Activated gamma-delta T cell (primary cell): ENCODE measurements around the gene EPB41L4A.
"Not testable (repeated sequence)": the region's sequence is repeated elsewhere in the genome, so short reads cannot be mapped to it uniquely, and the experiment has no call there.

Source experiments
- DNase-seq: peaks from one replicate; lab custom pipeline; 2025; lab: John Stamatoyannopoulos, UW
- total RNA-seq, 2 donors: gene quantifications; one replicate each; lab custom pipeline; 2026; lab: John Stamatoyannopoulos, UW

The EPB41L4A gene, protein sequence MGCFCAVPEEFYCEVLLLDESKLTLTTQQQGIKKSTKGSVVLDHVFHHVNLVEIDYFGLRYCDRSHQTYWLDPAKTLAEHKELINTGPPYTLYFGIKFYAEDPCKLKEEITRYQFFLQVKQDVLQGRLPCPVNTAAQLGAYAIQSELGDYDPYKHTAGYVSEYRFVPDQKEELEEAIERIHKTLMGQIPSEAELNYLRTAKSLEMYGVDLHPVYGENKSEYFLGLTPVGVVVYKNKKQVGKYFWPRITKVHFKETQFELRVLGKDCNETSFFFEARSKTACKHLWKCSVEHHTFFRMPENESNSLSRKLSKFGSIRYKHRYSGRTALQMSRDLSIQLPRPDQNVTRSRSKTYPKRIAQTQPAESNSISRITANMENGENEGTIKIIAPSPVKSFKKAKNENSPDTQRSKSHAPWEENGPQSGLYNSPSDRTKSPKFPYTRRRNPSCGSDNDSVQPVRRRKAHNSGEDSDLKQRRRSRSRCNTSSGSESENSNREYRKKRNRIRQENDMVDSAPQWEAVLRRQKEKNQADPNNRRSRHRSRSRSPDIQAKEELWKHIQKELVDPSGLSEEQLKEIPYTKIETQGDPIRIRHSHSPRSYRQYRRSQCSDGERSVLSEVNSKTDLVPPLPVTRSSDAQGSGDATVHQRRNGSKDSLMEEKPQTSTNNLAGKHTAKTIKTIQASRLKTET
- total RNA-seq: 0.51 to 4.8 reads per million in 2 donors

- DNase-seq: no peak
These were observed at the start of gene EPB41L4A for GRCh38 chr5:112419164-112419985. TSS of gene EPB41L4A (minus strand) at chr5:112419277. CDS start at chr5:112419039, 238 bp downstream.

GRCh38 chr5:112467485-112467884, 48.4 kb upstream of the EPB41L4A start:
- DNase-seq: no peak

DNA sequence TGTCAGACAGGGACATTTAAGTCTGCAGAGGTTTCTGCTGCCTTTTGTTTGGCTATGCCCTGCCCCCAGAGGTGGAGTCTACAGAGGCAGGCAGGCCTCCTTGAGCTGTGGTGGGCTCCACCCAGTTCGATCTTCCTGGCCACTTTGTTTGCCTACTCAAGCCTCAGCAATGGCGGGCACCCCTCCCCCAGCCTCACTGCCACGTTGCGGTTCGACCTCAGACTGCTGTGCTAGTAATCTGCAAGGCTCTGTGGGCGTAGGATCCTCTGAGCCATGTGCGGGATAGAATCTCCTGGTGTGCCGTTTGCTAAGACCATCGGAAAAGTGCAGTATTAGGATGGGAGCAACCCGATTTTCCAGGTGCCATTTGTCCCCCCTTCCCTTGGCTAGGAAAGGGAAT, 47.2 kb upstream of the EPB41L4A start:
- not testable (repeated sequence) for DNase-seq

DNA sequence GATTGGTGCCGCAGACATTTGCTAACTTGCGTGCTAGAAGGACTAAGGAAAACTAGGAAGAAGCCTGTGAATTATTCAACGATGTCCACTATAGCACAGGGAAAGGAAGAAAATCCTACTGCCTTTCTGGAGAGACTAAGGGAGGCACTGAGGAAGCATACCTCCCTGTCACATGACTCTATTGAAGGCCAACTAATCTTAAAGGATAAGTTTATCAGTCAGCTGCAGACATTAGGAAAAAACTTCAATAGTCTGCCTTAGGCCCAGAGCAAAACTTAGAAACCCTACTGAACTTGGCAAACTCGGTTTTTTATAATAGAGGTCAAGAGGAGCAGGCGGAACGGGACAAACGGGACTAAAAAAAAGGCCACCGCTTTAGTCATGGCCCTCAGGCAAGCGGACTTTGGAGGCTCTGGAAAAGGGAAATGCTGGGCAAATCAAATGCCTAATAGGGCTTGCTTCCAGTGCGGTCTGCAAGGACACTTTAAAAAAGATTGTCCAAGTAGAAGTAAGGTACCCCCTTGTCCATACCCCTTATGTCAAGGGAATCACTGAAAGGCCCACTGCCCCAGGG, 28.2 kb upstream of the EPB41L4A start:
- not testable (repeated sequence) for DNase-seq

DNA sequence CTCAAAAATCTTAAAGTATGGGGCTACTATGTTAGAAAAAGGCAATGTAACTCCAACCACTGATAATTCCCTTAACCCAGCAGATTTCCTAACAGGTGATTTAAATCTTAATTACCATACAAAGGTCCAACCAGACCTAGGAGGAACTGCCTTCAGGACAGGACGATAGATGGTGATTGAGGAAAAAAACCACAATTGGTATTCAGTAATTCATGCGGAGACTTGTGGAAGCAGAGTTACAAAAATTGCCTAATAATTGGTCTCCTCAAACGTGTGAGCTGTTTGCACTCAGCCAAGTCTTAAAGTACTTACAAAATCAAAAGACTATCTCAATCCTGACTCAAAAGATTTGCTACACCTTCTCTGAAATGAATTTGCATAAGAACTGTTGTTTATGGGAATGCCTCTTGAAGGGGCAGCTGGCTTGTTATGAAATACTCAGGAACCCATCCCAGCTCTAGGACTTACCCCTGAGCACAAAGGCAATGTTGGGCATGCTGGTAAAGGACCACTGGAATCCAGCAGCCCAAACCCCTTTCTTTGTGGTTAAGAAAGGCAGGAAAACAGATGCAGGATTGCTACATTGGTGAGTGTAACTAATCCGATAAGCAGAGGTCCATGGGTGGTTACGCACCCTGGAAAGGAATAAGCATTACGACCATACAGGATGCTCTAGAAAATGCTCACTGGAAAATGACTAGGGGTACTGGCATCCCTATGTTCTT, 26.7 kb upstream of the EPB41L4A start:
- DNase-seq: no peak

DNA sequence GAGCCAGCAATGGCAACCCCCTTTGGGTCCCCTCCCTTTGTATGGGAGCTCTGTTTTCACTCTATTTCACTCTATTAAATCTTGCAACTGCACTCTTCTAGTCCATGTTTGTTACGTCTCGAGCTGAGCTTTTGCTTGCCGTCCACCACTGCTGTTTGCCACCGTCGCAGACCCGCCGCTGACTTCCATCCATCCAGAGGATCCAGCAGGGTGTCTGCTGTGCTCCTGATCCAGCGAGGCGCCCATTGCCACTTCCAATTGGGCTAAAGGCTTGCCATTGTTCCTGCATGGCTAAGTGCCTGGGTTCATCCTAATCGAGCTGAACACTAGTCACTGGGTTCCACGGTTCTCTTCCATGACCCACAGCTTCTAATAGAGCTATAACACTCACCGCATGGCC, 24.9 kb upstream of the EPB41L4A start:
- not testable (repeated sequence) for DNase-seq

GRCh38 chr5:112440031-112440430, 21.0 kb upstream of the EPB41L4A start:
- DNase-seq: no peak

- no peak for DNase-seq
These were observed 17.1 kb upstream of the EPB41L4A start for GRCh38 chr5:112436144-112436543.

DNA sequence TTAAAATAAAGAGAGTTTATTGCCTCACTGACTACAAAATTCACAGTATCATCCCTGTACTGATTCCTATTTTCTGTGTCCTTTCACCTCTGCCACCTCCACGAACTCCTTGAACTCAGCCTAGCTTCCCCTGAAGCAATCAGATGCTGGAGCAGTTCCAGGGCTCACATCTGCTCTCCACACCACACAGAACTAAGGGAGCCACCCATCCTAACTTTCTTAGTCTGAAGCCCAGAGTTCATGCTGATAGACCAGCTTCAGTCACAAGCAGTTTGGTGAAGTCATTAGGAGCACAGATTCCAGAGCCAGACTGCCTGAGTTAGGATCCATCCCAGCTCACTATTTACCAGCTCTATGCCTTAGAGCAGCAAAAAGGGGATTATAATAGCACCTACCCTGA, 15.6 kb upstream of the EPB41L4A start:
- no peak for DNase-seq

DNA sequence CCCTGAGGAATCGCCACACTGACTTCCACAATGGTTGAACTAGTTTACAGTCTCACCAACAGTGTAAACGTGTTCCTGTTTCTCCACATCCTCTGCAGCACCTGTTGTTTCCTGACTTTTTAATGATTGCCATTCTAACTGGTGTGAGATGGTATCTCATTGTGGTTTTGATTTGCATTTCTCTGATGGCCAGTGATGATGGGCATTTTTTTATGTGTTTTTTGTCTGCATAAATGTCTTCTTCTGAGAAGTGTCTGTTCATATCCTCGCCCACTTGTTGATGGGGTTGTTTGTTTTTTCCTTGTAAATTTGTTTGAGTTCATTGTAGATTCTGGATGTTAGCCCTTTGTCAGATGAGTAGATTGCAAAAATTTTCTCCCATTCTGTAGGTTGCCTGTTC, 7.1 kb upstream of the EPB41L4A start:
- not testable (repeated sequence) for DNase-seq

GRCh38 chr5:112419986-112420864, 1.1 kb upstream of the EPB41L4A start:
- no peak for DNase-seq

DNA sequence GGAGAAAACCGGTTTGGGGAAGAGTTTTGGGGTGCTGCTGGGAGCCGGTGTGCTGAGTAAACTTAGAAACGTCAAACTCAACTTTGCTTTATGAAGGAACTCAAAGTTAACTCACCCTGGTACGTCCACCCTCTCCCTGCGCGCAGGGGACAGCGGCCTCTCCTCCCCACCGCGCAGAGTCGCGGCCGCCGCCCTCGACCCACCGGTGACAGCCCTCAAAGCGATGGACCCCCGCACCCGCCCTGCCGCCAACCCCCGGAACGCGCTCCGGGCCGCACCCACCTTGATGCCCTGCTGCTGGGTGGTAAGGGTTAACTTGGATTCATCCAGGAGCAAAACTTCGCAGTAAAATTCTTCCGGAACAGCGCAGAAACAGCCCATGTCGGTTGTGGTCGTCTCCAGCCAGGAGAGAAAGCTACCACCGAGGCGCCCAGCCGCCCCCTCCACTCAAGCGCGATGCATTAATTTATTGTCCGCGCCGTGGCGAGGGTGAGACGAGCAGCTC, 366 bp downstream of the EPB41L4A start:
- no peak for DNase-seq

DNA sequence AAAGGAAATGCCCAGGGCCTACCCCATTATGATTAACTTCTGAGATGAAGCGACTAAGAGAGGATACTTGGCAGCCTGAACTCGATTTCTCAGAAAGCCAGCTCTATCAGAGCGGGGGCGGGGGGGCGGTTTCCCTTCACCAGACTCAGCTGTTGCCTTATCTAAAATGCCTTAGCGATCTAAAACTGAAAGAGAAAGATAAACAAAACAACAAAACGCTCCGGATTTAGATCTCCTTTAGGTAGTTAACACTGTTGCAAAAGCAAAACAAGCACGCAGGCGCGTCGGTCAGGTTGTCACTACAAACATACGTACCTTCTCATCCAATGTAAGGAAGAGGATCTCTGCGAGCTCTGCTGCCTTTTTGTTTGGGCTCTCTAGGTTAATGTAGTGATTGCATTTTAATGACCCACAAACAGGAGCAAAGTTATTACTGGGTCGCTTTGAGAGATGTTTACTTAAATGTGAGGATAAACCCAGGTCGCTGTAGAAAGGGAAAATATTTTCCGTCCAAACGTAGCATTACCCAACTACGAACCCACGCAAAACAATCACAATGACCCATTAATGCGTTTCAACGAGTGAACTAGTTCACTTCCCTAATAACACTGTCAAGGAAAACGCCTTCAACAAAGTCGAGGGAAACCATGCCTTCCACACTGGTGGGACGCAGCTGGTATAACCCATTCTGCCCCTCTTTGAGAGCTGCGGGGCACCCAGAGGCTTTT, 982 bp downstream of the EPB41L4A start:
- peak; percentile 4 for DNase-seq

GRCh38 chr5:112415552-112415951, 3.5 kb downstream of the EPB41L4A start:
- no peak for DNase-seq

- DNase-seq: no peak
These were observed 5.5 kb downstream of the EPB41L4A start for GRCh38 chr5:112413611-112414010.

DNA sequence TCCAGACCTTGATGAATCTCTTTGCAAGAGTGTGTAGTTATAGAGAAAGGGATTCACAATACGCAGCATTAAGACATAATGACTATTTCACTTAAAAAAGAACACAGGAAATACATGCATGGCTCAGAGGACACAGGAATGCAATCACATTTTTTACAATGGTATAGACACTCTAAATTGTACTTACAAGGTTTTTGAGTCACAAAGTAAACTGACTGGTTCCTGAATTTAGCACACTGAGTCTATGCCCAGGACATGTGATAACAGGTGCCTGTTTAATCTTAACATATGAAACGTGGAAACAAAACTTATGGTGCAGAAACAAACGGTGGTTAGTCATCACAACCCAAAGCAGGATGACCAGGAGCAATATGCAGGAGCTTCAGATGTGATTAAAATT, 6.7 kb downstream of the EPB41L4A start:
- no peak for DNase-seq

GRCh38 chr5:112411903-112412302, 7.2 kb downstream of the EPB41L4A start:
- DNase-seq: no peak

GRCh38 chr5:112407666-112408065, 11.4 kb downstream of the EPB41L4A start:
- no peak for DNase-seq

- DNase-seq: no peak
These were observed 11.8 kb downstream of the EPB41L4A start for GRCh38 chr5:112407240-112407639.
